ENCODE measurements around the gene CMTM6.

CMTM6 gene

DNA sequence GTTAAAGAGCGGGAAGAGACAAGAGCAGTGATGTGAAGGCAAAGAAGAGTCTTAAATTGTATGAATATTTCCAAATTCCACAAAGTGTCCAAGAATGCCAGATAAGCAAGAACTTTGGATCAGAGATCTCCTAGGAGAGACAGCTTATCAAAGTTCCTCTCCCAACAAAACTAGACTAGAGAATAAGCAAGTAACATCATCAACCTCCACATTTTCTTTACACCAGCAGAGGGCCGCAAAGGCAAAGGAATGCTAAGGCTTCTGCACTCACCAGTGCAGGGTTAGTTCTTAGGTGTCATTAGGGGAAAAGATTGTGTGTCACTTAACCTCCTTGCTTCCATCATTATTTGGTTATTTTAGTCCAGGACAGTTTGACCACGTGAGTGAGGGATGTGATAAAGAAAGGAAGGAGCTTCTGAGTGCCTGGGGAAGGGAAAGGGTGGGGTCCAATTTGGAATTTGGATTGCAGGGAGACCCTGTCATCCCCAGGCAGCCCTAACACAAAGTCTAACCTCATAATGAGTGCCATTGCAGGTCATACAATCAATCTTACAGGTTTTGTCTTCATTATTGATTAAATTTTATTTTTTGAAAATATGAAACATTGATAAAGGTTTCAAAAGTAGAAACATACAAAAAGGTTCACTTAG lies 7.5 kb upstream of the CMTM6 start:
- FAIRE-seq: peak; percentile 53
- DNase-seq (ENCODE audit: insufficient read length, low spot score): peak; percentile 31
- TF ChIP-seq, protein P1, sequence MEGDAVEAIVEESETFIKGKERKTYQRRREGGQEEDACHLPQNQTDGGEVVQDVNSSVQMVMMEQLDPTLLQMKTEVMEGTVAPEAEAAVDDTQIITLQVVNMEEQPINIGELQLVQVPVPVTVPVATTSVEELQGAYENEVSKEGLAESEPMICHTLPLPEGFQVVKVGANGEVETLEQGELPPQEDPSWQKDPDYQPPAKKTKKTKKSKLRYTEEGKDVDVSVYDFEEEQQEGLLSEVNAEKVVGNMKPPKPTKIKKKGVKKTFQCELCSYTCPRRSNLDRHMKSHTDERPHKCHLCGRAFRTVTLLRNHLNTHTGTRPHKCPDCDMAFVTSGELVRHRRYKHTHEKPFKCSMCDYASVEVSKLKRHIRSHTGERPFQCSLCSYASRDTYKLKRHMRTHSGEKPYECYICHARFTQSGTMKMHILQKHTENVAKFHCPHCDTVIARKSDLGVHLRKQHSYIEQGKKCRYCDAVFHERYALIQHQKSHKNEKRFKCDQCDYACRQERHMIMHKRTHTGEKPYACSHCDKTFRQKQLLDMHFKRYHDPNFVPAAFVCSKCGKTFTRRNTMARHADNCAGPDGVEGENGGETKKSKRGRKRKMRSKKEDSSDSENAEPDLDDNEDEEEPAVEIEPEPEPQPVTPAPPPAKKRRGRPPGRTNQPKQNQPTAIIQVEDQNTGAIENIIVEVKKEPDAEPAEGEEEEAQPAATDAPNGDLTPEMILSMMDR (IDR thresholded peaks at IDR 0.05; ENCODE audit: insufficient read depth, missing control alignments): peak; percentile 90

DNA sequence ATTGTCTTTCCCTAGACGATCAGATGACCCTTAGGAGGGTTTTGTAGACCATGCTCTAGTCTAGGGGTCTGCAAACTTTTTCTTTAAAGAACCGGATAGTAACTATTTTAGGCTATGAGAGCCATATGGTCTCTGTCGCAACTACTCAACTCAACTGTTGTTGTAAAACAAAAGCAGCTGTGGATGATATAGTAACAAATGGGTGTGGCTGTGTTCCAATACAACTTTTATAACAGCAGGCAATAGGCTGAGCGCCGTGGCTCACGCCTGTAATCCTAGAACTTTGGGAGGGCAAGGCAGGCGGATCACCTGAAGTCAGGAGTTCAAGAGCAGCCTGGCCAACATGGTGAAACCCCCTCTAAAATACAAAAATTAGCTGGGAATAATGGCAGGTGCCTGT lies 6.1 kb upstream of the CMTM6 start:
- no peak for DNase-seq (ENCODE audit: insufficient read length, low spot score)
- TF ChIP-seq, protein P1 (IDR thresholded peaks at IDR 0.05; ENCODE audit: insufficient read depth, missing control alignments): no peak
- FAIRE-seq: no peak

DNA sequence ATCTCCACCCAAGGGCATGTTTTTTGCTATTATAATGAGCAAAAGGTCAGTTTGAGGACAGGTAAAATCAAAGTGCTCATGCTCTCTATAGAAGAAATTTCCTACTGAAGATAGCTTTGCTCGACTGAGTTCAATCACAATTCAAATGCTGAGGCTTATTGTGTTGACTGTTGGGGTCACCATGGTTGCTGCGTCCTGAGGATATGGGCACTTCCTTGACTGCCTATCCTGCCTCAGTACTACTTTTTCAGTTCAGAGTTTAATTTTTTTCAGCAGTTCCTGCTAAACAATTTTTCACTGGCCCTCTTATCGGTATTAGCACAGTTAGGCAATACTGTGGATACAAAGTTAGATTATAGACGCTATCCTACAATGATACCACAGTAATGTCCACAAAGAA lies 3.8 kb upstream of the CMTM6 start:
- no peak for DNase-seq (ENCODE audit: insufficient read length, low spot score)
- no peak for FAIRE-seq

DNA sequence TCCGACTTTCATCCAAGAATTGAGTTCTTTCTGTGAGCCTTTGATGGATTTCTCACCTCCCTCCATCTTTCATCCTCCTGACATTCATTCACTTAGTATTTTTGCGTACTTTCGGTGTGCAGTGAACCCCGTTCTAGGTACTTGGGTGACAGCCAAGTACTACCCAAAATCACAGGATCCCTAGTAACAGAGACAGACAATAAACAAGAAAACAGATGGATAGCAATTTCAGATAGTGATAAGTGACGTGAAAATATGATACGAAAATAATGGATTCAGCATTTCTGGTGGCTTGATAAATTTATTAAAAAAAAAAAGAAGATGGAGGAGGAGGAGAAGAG lies 264 bp upstream of the CMTM6 start:
- FAIRE-seq (no peak), DNase-seq (ENCODE audit: insufficient read length, low spot score) (no peak)
- TF ChIP-seq, protein P1 (IDR thresholded peaks at IDR 0.05; ENCODE audit: insufficient read depth, missing control alignments): no peak

More for the DNA sequence above, 3.8 kb upstream of the CMTM6 start:
- TF ChIP-seq, protein P1 (IDR thresholded peaks at IDR 0.05; ENCODE audit: insufficient read depth, missing control alignments): no peak

DNA sequence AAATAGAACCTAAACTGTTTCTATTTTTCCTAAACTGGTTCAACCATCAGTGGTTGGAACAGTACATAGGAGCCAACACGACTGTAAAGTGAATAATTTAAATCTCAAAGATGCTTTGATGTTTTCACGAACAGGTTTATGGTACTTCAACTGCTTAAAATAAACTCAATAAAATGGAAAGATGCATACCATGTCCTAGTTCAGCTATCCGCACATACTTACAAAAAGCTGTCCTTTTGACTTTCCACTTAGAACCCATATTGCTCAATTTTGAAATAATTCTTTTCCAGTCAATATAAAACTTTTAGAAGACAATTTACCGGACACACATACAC lies 902 bp downstream of the CMTM6 start:
- TF ChIP-seq, protein P1 (IDR thresholded peaks at IDR 0.05; ENCODE audit: insufficient read depth, missing control alignments): no peak
- FAIRE-seq (no peak), DNase-seq (ENCODE audit: insufficient read length, low spot score) (no peak)

DNA sequence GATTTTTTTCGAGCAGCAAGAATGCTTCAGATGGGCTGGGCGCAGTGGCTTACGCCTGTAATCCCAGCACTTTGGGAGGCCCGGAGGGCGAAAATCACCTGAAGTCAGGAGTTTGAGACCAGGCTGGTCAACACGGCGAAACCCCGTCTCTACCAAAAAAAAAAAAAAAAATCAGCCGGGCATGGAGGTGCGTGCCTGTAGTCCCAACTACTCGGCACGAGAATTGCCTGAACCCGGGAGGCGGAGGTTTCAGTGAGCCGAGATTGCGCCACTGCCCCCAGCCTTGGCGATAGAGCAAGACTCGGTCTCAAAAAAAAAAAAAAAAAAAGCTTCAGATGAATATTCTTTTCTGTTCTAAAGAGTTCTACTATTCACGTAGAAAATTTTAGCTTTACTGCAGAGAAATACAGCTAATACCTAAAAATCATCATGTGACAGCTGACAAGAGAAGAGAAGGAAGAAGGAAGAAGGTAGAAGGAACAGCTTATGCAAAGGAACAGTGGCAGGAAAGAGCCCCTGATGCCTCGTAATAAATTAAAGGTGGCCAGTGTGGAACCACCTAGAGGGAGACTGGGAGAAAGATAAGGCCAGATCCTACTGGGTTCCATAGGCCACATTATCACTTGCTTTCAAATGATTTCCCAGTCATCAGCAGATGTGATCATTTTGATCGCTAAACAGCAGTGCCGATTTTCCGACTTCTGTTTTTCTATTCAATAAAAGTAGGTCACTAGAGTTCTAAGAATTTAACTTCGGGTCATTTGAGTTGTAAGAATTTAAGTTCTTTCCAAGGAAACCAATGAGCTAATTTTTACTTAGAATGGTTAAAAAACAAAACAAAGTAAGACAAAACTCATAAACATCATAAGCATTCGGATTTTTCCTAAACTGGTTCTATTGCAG lies 1.5 kb downstream of the CMTM6 start:
- TF ChIP-seq, protein P1 (IDR thresholded peaks at IDR 0.05; ENCODE audit: insufficient read depth, missing control alignments): no peak
- FAIRE-seq: no peak
- DNase-seq (ENCODE audit: insufficient read length, low spot score): no peak

DNA sequence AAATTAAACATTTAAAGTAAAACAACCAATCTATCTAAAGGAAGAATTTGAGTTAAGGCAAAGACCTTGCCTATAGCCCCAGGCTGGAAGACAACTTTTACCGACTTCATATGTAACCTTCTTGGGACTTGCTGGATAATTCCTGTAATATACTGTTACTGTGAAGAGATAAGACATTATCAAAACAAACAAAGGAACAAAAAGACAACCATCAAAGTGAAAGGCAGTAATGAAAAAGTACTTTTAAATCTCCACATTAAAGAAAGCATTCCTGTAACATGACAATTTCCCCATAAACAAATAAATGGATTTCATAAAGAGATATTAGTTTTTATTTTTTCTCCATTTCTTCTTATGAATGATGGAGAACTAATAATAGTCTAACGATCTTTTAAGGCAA lies 2.4 kb downstream of the CMTM6 start:
- TF ChIP-seq, protein P1 (IDR thresholded peaks at IDR 0.05; ENCODE audit: insufficient read depth, missing control alignments): no peak
- DNase-seq (ENCODE audit: insufficient read length, low spot score) (no peak), FAIRE-seq (no peak)
